GM23248 (cell line): ENCODE results near the gene NBPF11.
"Not testable (repeated sequence)": the region's sequence is repeated elsewhere in the genome, so short reads cannot be mapped to it uniquely, and the experiment has no call there.

Source experiments
- EZH2 ChIP-seq: fragments of 200-600 bp; sonication (generic); IDR thresholded peaks from 2 replicates; pipeline ENCODE4 v1.6.1; 2018; ENCODE audit warnings: antibody characterized with exemption, mild to moderate bottlenecking; ENCODE audit not compliant: insufficient read depth, poor library complexity, severe bottlenecking
- EZH2phosphoT487 ChIP-seq: fragments of 200-600 bp; sonication (generic); IDR thresholded peaks from 2 replicates; pipeline ENCODE4 v1.6.1; 2018; ENCODE audit warnings: antibody characterized with exemption, moderate library complexity, mild to moderate bottlenecking, low read depth; ENCODE audit not compliant: insufficient read depth

GRCh38 chr1:148057384-148057783, 94.7 kb downstream of the NBPF11 start:
- TF ChIP-seq EZH2, EZH2phosphoT487: not testable (repeated sequence)
